HG02973 (cell line): ENCODE data around the gene ZNF410.
"Not testable (repeated sequence)": the region's sequence is repeated elsewhere in the genome, so short reads cannot be mapped to it uniquely, and the experiment has no call there.

ENCODE experiments used
- ATAC-seq: cut with Tn5 transposase; IDR thresholded peaks from one replicate; pipeline ENCODE4 v1.9.1; 2021; ENCODE audit warnings: moderate library complexity; ENCODE audit not compliant: unreplicated experiment

The ZNF410 gene, protein sequence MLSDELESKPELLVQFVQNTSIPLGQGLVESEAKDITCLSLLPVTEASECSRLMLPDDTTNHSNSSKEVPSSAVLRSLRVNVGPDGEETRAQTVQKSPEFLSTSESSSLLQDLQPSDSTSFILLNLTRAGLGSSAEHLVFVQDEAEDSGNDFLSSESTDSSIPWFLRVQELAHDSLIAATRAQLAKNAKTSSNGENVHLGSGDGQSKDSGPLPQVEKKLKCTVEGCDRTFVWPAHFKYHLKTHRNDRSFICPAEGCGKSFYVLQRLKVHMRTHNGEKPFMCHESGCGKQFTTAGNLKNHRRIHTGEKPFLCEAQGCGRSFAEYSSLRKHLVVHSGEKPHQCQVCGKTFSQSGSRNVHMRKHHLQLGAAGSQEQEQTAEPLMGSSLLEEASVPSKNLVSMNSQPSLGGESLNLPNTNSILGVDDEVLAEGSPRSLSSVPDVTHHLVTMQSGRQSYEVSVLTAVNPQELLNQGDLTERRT

DNA sequence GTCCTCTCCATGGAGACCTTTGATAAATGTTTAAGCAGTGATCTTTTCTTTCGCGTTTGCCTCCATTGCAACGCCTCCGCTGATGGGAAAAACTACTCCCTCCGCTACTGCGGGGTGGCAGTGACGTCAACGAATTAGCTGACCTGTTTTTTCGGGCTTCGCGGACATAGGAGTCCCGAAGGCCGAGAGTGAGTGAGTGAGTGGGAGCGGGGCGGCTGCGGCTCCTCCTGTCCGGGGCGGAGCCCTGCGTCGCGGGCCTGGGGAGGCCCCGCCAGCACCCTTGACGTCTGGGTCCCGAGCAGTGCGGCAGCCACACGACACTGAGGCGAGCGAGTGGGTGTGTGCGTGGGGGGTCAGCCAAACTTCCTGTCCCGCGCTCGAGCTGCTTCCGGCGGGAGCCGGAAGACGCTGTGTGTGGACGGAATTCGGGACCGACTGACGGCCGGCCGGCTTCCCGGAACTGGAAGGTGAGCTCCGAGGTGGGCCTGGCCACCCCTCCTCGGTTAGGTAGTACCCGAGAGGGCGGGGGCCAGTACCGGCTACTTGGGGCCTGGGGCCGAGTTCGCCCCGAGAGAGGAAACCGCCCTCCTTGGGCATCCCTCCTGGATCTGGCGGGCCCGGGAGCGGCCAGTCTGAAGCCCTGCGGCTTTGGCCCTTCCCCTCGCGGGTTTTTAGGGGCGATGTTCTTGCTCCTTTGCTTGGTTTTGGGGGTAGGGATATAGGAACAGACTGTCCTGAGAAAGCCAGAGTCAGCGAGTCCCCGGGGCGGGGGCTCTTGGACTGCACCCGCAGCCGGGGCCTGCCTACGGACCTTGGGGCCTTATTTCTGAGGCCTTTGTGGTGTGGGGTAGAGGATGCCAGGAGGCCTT, at the start of gene ZNF410:
TSS of gene ZNF410 (plus strand) at position 411 of the 869 bp plus-strand sequence. CDS start 5,317 bp downstream, outside the sequence.
- peak; percentile 93 for ATAC-seq

DNA sequence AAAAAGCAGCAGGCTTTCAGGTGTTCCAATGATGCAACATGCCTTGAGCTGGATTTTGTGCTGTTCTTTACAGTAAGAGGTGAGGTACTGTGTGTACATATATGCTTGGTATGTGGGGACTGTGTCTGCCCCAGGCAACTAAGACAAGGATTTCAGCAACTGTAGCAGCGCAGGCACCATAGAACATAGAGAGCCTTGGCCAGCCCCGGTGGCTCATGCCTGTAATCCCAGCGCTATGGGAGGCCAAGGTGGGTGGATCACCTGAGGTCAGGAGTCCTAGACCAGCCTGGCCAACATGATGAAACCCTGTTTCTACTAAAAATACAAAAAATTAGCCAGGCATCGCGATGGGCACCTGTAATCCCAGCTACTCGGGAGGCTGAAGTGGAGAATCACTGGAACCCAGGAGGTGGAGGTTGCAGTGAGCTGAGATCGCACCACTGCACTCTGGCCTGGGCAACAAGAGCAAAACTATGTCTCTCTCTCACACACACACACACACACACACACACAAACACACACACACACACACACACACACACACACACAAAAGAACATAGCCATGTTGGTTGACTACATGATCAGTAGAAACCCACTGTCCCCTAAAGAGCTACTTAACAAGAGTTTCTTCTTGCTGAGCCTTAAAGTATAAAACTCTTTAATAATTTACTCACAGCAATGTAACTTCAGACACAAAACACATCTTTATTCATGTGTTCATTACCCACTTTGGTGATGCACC, 48.2 kb upstream of the ZNF410 start:
- ATAC-seq: not testable (repeated sequence)

DNA sequence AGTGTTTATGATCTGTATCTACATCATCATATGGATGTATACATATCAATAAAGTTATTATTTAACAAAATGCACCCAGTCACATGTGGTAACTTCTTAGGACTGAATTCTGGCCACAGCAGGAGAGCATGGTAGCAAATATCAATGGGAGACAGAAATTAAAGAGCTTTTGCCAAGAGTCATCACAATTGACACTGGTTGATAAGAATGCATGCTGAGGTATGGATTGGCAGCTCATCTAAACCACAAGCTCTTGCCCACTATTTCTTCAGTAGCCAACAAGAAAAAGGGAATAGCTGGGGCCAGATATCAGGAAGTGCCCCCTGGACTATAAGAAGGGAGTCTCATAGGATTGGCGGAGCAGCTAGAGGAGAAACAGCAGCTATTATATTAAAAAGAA, 44.5 kb upstream of the ZNF410 start:
- ATAC-seq: no peak

DNA sequence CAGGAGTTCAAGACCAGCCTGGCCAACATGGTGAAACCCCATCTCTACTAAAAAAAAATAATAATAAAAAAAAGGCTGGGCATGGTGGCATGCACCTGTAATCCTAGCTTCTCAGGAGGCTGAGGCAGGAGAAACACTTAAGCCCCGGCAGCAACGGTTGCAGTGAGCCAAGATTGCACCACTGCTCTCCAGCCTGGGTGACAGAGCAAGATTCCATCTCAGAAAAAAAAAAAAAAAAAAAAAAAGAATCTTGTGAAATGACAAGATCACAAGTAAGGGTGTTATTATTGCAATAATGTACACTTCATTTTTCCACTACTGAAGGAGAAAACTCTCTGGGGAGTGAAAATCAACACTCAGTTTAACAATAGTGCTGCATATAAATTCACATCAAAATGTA, 43.8 kb upstream of the ZNF410 start:
- ATAC-seq: no peak

GRCh38 chr14:73843296-73843695, 43.4 kb upstream of the ZNF410 start:
- no peak for ATAC-seq

DNA sequence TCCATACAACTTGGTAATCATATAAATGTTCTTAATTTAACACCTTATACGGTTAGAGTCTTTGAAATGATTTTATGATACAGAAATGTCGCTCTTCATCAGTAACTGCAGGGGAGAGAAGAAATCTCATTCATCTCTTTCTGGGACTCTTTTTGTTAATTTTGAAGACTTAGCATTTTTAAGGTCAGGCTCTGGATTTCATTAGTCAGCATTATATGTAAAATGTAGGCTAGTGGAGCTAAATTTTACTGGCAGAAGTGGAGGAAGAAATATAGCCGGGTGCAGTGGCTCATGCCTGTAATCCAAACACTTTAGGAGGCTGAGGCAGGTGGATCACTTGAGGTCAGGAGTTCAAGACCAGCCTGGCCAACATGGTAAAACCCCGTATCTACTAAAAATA, 39.7 kb upstream of the ZNF410 start:
- ATAC-seq: no peak

GRCh38 chr14:73851000-73851399, 35.7 kb upstream of the ZNF410 start:
- ATAC-seq: no peak

GRCh38 chr14:73851567-73852382, 34.9 kb upstream of the ZNF410 start, which contains the start of gene PTGR2:
Gene PTGR2 (plus strand): TSS chr14:73851831. CDS start chr14:73858863, 7,032 bp downstream.
- ATAC-seq: peak; percentile 87

GRCh38 chr14:73859145-73859544, 27.5 kb upstream of the ZNF410 start:
- ATAC-seq: no peak

DNA sequence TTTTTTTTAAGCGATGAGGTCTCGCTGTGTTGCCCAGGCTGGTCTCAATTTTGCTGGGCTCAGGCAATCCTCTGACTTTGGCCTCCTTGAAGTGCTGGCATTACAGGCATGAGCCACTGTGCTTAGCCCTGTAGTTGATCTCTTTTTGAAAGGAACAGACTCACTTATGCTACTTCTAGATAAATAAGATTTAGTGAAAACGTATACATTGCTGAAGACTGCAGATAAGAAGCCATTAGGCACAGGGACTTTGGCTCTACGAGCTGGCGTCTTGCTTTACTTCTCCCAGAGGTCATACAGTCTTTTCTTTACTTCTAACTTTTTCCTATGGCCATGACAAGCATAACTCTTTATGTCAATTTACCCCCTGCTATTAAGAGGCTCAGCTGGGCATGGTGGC, 25.6 kb upstream of the ZNF410 start:
- no peak for ATAC-seq

DNA sequence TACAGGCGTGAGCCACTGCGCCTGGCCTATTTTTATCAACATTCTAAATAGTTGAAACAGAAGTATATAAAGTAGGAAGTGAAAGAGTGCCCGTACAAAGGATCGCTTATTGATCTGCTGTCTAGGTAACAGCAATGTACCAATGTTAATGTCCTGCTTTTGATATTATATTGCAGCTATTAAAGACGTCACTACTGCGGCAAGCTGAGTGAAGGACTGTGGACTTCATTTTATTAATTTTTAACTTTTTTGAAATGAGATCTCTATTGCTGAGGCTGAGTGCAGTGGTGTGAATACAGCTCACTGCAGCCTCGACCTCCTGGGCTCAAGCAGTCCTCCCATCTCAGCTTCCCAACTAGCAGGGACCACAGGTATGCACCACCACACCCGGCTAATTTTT, 24.2 kb upstream of the ZNF410 start:
- ATAC-seq: no peak

DNA sequence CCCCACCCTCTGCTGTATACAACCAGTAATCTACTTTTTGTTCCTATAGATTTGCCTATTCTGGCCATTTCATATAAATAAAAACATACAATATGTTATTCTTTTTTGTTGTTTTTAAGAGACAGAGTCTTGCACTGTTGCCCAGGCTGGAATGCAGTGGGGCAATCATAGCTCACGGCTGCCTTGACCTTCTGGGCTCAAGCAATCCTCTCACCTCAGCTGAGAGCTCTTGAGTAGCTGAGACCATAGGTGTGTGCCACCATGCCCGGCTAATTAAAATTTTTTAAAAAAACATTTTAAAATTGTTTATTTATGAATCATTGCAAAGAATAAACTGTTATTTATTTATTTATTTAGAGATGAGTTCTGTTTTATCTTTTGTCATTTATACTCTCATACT, 23.4 kb upstream of the ZNF410 start:
- ATAC-seq: no peak

DNA sequence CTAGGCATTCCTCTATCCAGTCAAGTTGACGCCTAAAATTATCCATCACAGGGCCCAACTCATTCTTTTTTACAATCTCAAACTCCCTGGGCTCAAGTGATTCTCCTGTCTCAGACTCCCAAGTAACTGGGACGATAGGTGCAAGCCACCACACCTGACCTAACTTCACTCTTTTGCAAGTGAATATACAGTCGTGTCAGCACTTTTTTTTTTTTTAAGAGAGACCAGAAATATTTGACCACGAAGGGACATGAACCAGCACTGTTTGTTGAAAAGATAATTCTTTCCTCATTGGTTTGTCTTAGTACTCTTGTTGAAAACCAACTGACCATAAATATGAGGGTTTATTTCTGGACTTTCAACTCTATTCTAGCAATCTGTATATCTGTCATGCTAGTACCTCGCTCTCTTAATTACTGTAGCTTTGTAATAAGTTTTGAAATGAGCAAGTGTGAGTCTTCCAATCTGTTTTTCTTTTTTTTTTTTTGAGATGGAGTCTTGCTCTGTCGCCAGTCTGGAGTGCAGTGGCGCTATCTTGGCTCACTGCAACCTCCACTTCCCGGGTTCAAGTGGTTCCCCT, 21.0 kb upstream of the ZNF410 start:
- ATAC-seq: no peak

DNA sequence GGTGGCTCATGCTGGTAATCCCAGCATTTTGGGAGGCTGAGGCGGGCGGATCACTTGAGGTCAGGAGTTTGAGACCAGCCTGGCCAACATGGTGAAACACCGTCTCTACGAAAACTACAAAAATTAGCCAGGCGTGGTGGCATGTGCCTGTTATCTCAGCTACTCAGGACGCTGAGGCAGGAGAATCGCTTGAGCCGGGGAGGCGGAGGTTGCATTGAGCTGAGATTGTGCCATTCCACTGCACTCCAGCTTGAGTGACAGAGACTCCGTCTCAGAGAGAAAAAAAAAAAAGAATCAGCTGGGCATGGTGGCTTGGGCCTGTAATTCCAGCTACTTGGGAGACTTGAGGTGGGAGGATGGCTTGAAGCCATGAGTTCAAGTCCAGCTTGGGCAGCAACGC, 16.9 kb upstream of the ZNF410 start:
- ATAC-seq: not testable (repeated sequence)

DNA sequence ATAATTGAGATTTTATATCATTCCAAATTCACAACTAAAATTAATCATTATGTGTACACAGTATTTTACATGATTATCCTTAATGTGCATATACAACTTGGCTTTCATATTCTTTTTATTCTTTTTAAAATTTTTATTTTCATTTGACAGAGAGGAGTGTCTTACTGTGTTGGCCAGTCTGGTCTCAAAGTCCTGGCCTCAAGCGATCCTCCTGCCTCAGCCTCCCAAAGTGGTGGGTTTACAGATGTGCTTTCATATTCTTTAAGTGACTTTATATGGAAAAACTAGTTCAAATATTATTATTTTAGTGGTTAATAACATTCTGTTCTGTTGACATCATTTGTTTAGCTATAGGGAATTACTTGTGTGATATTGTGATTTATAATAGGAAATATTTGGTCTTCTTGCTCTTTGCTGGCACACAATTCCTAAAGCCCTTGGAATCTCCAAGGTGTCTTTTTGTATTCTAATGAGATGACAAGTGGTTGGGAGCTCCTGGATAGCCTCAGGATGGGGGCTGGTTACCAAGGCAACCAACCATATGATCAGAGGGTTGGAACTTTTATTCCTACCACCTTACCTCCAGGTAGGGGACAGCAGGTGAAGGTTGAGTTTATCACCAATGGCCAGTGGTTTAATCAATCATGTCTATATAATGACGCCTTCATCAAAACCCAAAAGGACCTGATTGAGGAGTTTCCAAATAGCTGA, 16.0 kb upstream of the ZNF410 start:
- ATAC-seq: no peak

DNA sequence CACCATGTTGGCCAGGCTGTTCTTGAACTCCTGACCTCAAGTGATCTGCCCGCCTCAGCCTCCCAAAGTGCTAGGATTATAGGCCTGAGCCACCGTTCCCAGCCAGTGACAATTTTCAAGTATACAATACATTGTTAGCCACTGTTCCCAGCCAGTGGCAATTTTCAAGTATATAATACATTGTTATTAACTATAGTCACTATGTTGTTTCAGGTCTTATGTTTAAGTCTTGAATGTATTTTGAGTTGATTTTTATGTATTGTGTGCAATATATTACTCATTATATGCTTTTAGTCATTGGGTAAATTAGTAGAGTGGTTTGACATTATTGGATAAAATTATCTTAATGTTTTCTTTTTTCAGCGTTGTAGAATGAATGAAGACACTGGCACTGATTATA, 13.0 kb upstream of the ZNF410 start:
- no peak for ATAC-seq

GRCh38 chr14:73877790-73878189, 8.9 kb upstream of the ZNF410 start:
- ATAC-seq: no peak

- no peak for ATAC-seq
These were observed 8.2 kb upstream of the ZNF410 start for GRCh38 chr14:73878436-73878835.

- no peak for ATAC-seq
These were observed 7.6 kb upstream of the ZNF410 start for GRCh38 chr14:73879027-73879426.
